ENCODE measurements around the gene ERBB2.

- TF ChIP-seq CTCF (IDR thresholded peaks at IDR 0.05) (no peak), POLR2AphosphoS5 (IDR thresholded peaks at IDR 0.05) (no peak), POLR2A (IDR thresholded peaks at IDR 0.05) (no peak)
Measured at GRCh38 chr17:39776252-39776651, 76.4 kb downstream of the ERBB2 start.
